Uterus (tissue), 4 donors: ENCODE data around the gene BBS1. TPM values are rescaled to one million over a fixed set of nuclear protein-coding genes. Genes with fewer than 3 reads are reported as not detected.
A peak's percentile ranks its signal among the peaks of the same experiment; 100 is the strongest.
"Not testable (repeated sequence)": the region's sequence is repeated elsewhere in the genome, so short reads cannot be mapped to it uniquely, and the experiment has no call there.

Experiments
- DNase-seq, 2 donors: peaks; one replicate each; pipeline ENCODE4 v3.0.0-alpha.2; 2019 to 2020
- H3K27ac ChIP-seq, 2 donors: fragments of 200-600 bp; sonication (generic); 1 replicate in 1 of 2; 2 replicates in 1 of 2; pipeline ENCODE4 v1.5.1; 2016 to 2018
- H3K27me3 ChIP-seq, 2 donors: fragments of 200-600 bp; sonication (generic); one replicate each; pipeline ENCODE4 v1.5.1; 2018 to 2019; ENCODE audit warnings: control low read depth in 1 of 2
- H3K36me3 ChIP-seq, 2 donors: fragments of 200-600 bp; sonication (generic); one replicate each; pipeline ENCODE4 v1.5.1; 2019; ENCODE audit warnings: control low read depth in 1 of 2
- H3K4me1 ChIP-seq, 2 donors: fragments of 200-600 bp; sonication (generic); one replicate each; pipeline ENCODE4 v1.5.1; 2018 to 2019; ENCODE audit warnings: control low read depth in 1 of 2
- H3K4me3 ChIP-seq, 2 donors: fragments of 200-600 bp; sonication (generic); 1 replicate in 1 of 2; 2 replicates in 1 of 2; pipeline ENCODE4 v1.5.1; 2018 to 2019; ENCODE audit warnings: mild to moderate bottlenecking in 1 of 2
- H3K9me3 ChIP-seq, 2 donors: fragments of 200-600 bp; sonication (generic); one replicate each; pipeline ENCODE4 v1.5.1; 2019; ENCODE audit warnings: control low read depth in 1 of 2
- POLR2A ChIP-seq, 2 donors: fragments of 450-650 bp; IDR thresholded peaks; one replicate each; pipeline ENCODE4 v1.6.1; 2016; ENCODE audit warnings: antibody characterized with exemption in 2 of 2, mild to moderate bottlenecking in 1 of 2, moderate library complexity in 1 of 2
- intact Hi-C: fragments of 100-400 bp; cut with DNase I; formaldehyde crosslinking; loops from one replicate; pipeline ENCODE4 v1.15.1; 2023; ENCODE audit warnings: low total_unique reads
- total RNA-seq, 4 donors: library from RNA; depleted of rRNA in 3 of 4; stranded (reverse); fragments of >200 nt in 3 of 4; gene quantifications; one replicate each; pipeline versions ENCODE4 v1.1.0 to v1.2.4, GENCODE V29; 2014 to 2023
- TF ChIP-seq, protein P1 (sequence below), 4 experiments: fragments of 200-600 bp in 2 of 4; fragments of 450-650 bp in 2 of 4; sonication (generic) in 2 of 4; IDR thresholded peaks; one replicate each; pipeline ENCODE4 v1.5.1; 2016 to 2019; ENCODE audit warnings: antibody characterized with exemption in 4 of 4, mild to moderate bottlenecking in 2 of 4, moderate library complexity in 1 of 4
- donor health status: DM: yes; HTN: yes; CAD: no.

The BBS1 gene
- total RNA-seq, 4 donors from 2014 or later, result 32.1 to 84.4 (median 56.8) TPM

DNA sequence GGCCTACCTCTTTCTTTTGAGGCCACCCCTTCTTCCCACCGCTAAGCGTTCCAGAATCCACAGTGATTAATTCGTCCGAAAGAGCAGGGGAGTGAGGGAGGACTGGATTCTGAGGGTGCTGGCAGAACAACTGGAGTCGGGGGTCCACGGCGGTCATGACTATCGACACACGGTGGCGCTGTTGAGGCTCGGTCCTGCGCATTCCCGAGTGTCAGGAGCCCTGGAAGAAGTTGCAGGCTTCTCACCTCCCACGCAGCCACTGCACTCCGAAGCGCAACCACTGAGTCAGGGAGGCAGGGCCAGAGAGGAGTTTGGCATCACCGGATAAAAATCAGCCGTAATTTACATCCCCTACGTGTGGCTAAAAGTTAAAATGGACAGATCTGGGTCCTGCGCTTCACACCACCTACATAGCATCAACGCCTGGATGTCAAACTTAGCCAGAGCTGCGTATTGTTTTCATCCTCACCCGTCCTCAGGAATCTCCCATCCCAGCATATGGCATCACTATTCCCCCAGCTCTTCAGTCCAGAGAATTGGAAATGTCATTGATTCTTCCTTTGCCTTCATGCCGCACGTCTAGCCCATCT, 68.7 kb downstream of the BBS1 start:
- Histone ChIP-seq H3K36me3 (no peaks in the 10 kb centered on the region), H3K4me1 (no peaks in the 10 kb centered on the region), H3K27ac (no peak overlapping the region), H3K4me3 (no peak overlapping the region), H3K9me3 (no peaks in the 10 kb centered on the region), H3K27me3 (no peaks in the 10 kb centered on the region)
- TF ChIP-seq, protein P1, sequence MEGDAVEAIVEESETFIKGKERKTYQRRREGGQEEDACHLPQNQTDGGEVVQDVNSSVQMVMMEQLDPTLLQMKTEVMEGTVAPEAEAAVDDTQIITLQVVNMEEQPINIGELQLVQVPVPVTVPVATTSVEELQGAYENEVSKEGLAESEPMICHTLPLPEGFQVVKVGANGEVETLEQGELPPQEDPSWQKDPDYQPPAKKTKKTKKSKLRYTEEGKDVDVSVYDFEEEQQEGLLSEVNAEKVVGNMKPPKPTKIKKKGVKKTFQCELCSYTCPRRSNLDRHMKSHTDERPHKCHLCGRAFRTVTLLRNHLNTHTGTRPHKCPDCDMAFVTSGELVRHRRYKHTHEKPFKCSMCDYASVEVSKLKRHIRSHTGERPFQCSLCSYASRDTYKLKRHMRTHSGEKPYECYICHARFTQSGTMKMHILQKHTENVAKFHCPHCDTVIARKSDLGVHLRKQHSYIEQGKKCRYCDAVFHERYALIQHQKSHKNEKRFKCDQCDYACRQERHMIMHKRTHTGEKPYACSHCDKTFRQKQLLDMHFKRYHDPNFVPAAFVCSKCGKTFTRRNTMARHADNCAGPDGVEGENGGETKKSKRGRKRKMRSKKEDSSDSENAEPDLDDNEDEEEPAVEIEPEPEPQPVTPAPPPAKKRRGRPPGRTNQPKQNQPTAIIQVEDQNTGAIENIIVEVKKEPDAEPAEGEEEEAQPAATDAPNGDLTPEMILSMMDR (IDR thresholded peaks at IDR 0.05), result peak; percentile 75 to 82 (median 80)
- no peak for TF ChIP-seq POLR2A (IDR thresholded peaks at IDR 0.05)
- intact Hi-C loops, result loop anchor here (2.0 kb wide), 1 partner anchor 98 kb away; the partner anchor contains the start of gene RBM4B
- DNase-seq, result peak; percentile 79 to 80

DNA sequence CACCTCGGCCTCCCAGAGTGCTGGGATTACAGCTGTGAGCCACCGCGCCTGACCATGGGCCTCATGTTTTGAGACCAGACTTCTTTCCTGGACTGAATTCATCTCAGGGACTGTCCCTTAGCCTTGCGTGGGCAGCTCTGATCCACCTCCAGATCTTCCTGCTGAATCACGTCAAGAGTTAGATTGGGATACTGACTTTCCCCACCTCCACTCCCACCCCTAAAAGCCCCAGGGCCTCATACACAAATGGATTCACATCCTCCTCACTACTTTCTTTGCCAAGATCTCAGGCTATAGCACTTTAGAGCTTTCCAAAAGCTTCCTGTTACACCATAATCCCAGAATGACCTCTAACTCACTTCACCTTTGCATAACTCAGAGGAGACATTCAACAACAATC, 70.4 kb downstream of the BBS1 start:
- intact Hi-C loops, result no loop called here
- TF ChIP-seq, protein P1 (IDR thresholded peaks at IDR 0.05), result no peak
- TF ChIP-seq POLR2A (IDR thresholded peaks at IDR 0.05), result no peak
- no peaks in the 10 kb centered on the region for H3K9me3 ChIP-seq

DNA sequence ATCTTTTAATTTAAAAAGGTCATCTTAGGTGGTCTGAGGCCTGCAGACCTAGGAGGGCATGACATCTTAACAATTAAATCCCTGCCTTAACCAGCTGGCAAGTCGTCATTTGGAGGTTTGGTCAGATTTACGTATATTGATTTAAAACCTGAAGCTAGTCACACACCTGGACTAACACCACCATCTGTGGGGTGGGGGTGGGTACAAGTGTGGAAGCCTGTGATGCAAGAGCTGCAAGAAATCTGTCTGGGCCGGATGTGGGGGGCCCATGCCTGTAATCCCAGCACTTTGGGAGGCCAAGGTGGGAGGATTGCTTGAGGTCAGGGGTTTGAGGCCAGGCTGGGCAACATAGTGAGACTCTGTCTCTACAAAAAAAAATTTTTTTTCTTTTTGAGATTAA, 70.8 kb downstream of the BBS1 start:
- Histone ChIP-seq H3K27ac (no peak overlapping the region), H3K4me1 (no peaks in the 10 kb centered on the region), H3K4me3 (no peak overlapping the region), H3K36me3 (no peaks in the 10 kb centered on the region), H3K27me3 (no peaks in the 10 kb centered on the region), H3K9me3 (no peaks in the 10 kb centered on the region)
- no peak for DNase-seq
- no peak for TF ChIP-seq POLR2A (IDR thresholded peaks at IDR 0.05)
- TF ChIP-seq, protein P1 (IDR thresholded peaks at IDR 0.05), result no peak
- intact Hi-C loops, result no loop called here

More for the DNA sequence above, 70.4 kb downstream of the BBS1 start:
- Histone ChIP-seq H3K27me3 (no peaks in the 10 kb centered on the region), H3K27ac (no peak overlapping the region), H3K36me3 (no peaks in the 10 kb centered on the region), H3K4me3 (no peak overlapping the region), H3K4me1 (no peaks in the 10 kb centered on the region)
- no peak for DNase-seq

DNA sequence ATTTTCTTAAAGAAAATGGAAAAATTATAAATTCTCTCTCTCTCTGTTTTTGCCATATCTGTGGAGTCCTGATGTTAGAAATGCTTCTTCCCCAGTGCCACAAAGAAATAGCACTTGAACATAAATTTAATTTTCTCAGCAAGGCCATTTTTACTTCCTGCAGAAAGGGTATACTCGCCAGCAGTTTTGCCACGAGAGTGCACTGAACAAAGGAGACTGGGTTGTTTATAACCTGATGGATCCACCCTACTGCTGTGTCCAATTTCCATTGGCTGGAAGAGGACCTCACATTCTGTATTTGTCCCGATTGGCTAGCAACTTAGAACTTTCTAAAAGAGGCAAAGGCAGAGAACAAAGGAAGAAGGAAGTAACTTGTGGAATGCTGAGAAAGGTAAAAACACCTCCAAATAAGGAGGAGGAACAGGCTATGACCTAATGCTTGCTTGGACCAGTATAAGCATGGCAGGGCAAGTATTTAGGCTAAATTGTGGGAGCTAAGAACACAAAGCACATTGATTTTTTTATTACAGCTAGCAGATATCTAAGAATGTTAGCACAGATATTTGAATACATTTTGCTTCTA, 72.2 kb downstream of the BBS1 start:
- H3K9me3 ChIP-seq, DNase-seq, H3K4me1 ChIP-seq, H3K36me3 ChIP-seq, H3K27ac ChIP-seq, intact Hi-C loops, H3K4me3 ChIP-seq, H3K27me3 ChIP-seq: not testable (repeated sequence)

Other genes starting within 250 kb of the BBS1 start
- gene RAB1B, start 242.0 kb upstream of the BBS1 start, total RNA-seq, result 100 to 1,000 TPM in 2 of 4 donors, 10 to 100 TPM in 2; 40.6 to 146 (median 94.6) TPM
- 1 to 10 TPM in 2 of 4 donors, not detected in 2; 1.2 to 1.5 TPM for gene CNIH2, start 232.5 kb upstream of the BBS1 start, total RNA-seq
- gene YIF1A, start 221.5 kb upstream of the BBS1 start, total RNA-seq, result 100 to 1,000 TPM in 1 of 4 donors, 10 to 100 TPM in 3; 38.9 to 101 (median 79.1) TPM
- gene TMEM151A, start 218.7 kb upstream of the BBS1 start, total RNA-seq, result under 1 TPM in 1 of 4 donors, not detected in 3; 0.27 TPM
- gene CD248, start 193.6 kb upstream of the BBS1 start, total RNA-seq, result 10 to 100 TPM; 14.1 to 91.2 (median 46.2) TPM
- 10 to 100 TPM in 2 of 4 donors, 1 to 10 TPM in 2; 1.8 to 26.6 (median 8.6) TPM for gene RIN1, start 174.2 kb upstream of the BBS1 start, total RNA-seq
- gene BRMS1, start 165.5 kb upstream of the BBS1 start, total RNA-seq, result 10 to 100 TPM; 15.0 to 77.4 (median 21.9) TPM
- gene B4GAT1, start 163.0 kb upstream of the BBS1 start, total RNA-seq, result 10 to 100 TPM; 13.2 to 44.8 (median 26.2) TPM
- gene SLC29A2, start 138.9 kb upstream of the BBS1 start, total RNA-seq, result 1 to 10 TPM in 2 of 4 donors, under 1 TPM in 1, not detected in 1; 0.26 to 3.5 (median 1.5) TPM
- gene NPAS4, start 89.6 kb upstream of the BBS1 start, total RNA-seq, result 10 to 100 TPM in 1 of 4 donors, 1 to 10 TPM in 1, under 1 TPM in 1, not detected in 1; 0.97 to 12.6 (median 1.5) TPM
- gene MRPL11, start 71.8 kb upstream of the BBS1 start, total RNA-seq, result 10 to 100 TPM; 28.7 to 57.9 (median 33.4) TPM
- 10 to 100 TPM; 13.8 to 35.0 (median 24.0) TPM for gene PELI3, start 43.7 kb upstream of the BBS1 start, total RNA-seq
- 10 to 100 TPM in 2 of 4 donors, 1 to 10 TPM in 2; 2.1 to 14.1 (median 8.7) TPM for gene DPP3, start 30.2 kb upstream of the BBS1 start, total RNA-seq
- gene ZDHHC24, start 35.4 kb downstream of the BBS1 start, total RNA-seq, result 10 to 100 TPM in 2 of 4 donors, 1 to 10 TPM in 1, under 1 TPM in 1; 0.29 to 11.9 (median 8.9) TPM
- under 1 TPM in 1 of 4 donors, not detected in 3; 0.46 TPM for gene ACTN3, start 36.3 kb downstream of the BBS1 start, total RNA-seq
- 10 to 100 TPM; 61.2 to 89.1 (median 83.6) TPM for gene CTSF, start 58.0 kb downstream of the BBS1 start, total RNA-seq
- gene CCDC87, start 82.4 kb downstream of the BBS1 start, total RNA-seq, result under 1 TPM in 1 of 4 donors, not detected in 3; 0.52 TPM
- gene CCS, start 82.5 kb downstream of the BBS1 start, total RNA-seq, result 10 to 100 TPM; 13.5 to 52.0 (median 42.9) TPM
- 10 to 100 TPM; 15.1 to 86.4 (median 53.2) TPM for gene RBM14, start 106.0 kb downstream of the BBS1 start, total RNA-seq
- gene RBM4, start 128.1 kb downstream of the BBS1 start, total RNA-seq, result 100 to 1,000 TPM in 2 of 4 donors, 10 to 100 TPM in 2; 32.4 to 146 (median 94.8) TPM
- 10 to 100 TPM in 3 of 4 donors, 1 to 10 TPM in 1; 5.0 to 60.3 (median 20.1) TPM for gene RBM4B, start 167.3 kb downstream of the BBS1 start, total RNA-seq
- 10 to 100 TPM in 1 of 4 donors, 1 to 10 TPM in 1, under 1 TPM in 2; under 0.01 to 31.0 (median 1.6) TPM for gene SPTBN2, start 218.6 kb downstream of the BBS1 start, total RNA-seq